ENCODE measurements around the gene EVA1A. TPM values are rescaled to one million over a fixed set of nuclear protein-coding genes. Genes with fewer than 3 reads are reported as not detected.
A peak's percentile ranks its signal among the peaks of the same experiment; 100 is the strongest.

EVA1A gene
- total and polyA plus RNA-seq, 2 experiments from 2014 or later: 126 to 145 TPM

- no peaks in the 10 kb centered on the region for H3K79me2 ChIP-seq (ENCODE audit: insufficient read depth)
- H3K9me2 ChIP-seq (ENCODE audit: insufficient read depth): no peaks in the 10 kb centered on the region
- TF ChIP-seq EZH2phosphoT487 (IDR thresholded peaks at IDR 0.05; ENCODE audit: insufficient read depth, low read depth) (no peak), EZH2 (IDR thresholded peaks at IDR 0.05; ENCODE audit: insufficient read depth, poor library complexity, severe bottlenecking) (no peak)
- no peak overlapping the region for H3K9ac ChIP-seq
- H3K27me3 ChIP-seq (replicated peaks; ENCODE audit: insufficient read depth): no peaks in the 10 kb centered on the region
- no peaks in the 10 kb centered on the region for H3K9me3 ChIP-seq (ENCODE audit: low read depth)
- peaks cover 60% of the 10 kb centered on the region for H3K4me1 ChIP-seq (ENCODE audit: insufficient read depth)
- H3K4me2 ChIP-seq (ENCODE audit: unreplicated experiment): peak overlapping the region; percentile 47
- 80 to 84% methylated on average over 3 of the region's 3 CpGs for WGBS, 2 experiments (ENCODE audit: low coverage in 1 of 2, low lambda C conversion rate in 2 of 2, missing lambda C conversion rate in 2 of 2)
- H3K36me3 ChIP-seq (ENCODE audit: low read depth): no peaks in the 10 kb centered on the region
- no peak overlapping the region for H2AFZ ChIP-seq
- in situ Hi-C loops (cut with MboI): no loop called here
- H3F3A ChIP-seq (ENCODE audit: insufficient read depth): peaks cover 60% of the 10 kb centered on the region
- peak overlapping the region; percentile 85 for H3K27ac ChIP-seq
- no peak overlapping the region for H3K4me3 ChIP-seq
- no peak for DNase-seq
- no peaks in the 10 kb centered on the region for H4K20me1 ChIP-seq (ENCODE audit: insufficient read depth)
These were observed 33.9 kb upstream of the EVA1A start for GRCh38 chr2:75594596-75594995.

GRCh38 chr2:75592888-75593287 lies 32.1 kb upstream of the EVA1A start:
- Histone ChIP-seq H3K27ac (peak overlapping the region; percentile 56), H3K27me3 (replicated peaks; ENCODE audit: insufficient read depth) (no peaks in the 10 kb centered on the region)
- 98 to 99% methylated on average over 5 of the region's 5 CpGs for WGBS, 2 experiments (ENCODE audit: low coverage in 1 of 2, low lambda C conversion rate in 2 of 2, missing lambda C conversion rate in 2 of 2)

GRCh38 chr2:75592030-75592429 lies 31.3 kb upstream of the EVA1A start:
- H2AFZ ChIP-seq: no peak overlapping the region
- no peaks in the 10 kb centered on the region for H4K20me1 ChIP-seq (ENCODE audit: insufficient read depth)
- no peak overlapping the region for H3K4me3 ChIP-seq
- peaks cover 83% of the 10 kb centered on the region for H3K4me1 ChIP-seq (ENCODE audit: insufficient read depth)
- TF ChIP-seq EZH2phosphoT487 (IDR thresholded peaks at IDR 0.05; ENCODE audit: insufficient read depth, low read depth) (no peak), EZH2 (IDR thresholded peaks at IDR 0.05; ENCODE audit: insufficient read depth, poor library complexity, severe bottlenecking) (no peak)
- 34 to 36% methylated on average over 4 of the region's 4 CpGs for WGBS, 2 experiments (ENCODE audit: low coverage in 1 of 2, low lambda C conversion rate in 2 of 2, missing lambda C conversion rate in 2 of 2)
- in situ Hi-C loops (cut with MboI): no loop called here
- no peaks in the 10 kb centered on the region for H3K36me3 ChIP-seq (ENCODE audit: low read depth)
- no peaks in the 10 kb centered on the region for H3K9me2 ChIP-seq (ENCODE audit: insufficient read depth)
- peak; percentile 91 for DNase-seq
- no peaks in the 10 kb centered on the region for H3K79me2 ChIP-seq (ENCODE audit: insufficient read depth)
- H3K9me3 ChIP-seq (ENCODE audit: low read depth): no peaks in the 10 kb centered on the region
- no peaks in the 10 kb centered on the region for H3K27me3 ChIP-seq (replicated peaks; ENCODE audit: insufficient read depth)
- peak overlapping the region; percentile 12 for H3K4me2 ChIP-seq (ENCODE audit: unreplicated experiment)
- H3K9ac ChIP-seq: peak overlapping the region; percentile 29
- H3K27ac ChIP-seq: peak overlapping the region; percentile 56
- peaks cover 84% of the 10 kb centered on the region for H3F3A ChIP-seq (ENCODE audit: insufficient read depth)

More at GRCh38 chr2:75592888-75593287, 32.1 kb upstream of the EVA1A start:
- no peak for DNase-seq
- Histone ChIP-seq H3K4me1 (ENCODE audit: insufficient read depth) (peaks cover 74% of the 10 kb centered on the region), H3K9me2 (ENCODE audit: insufficient read depth) (no peaks in the 10 kb centered on the region), H3K9me3 (ENCODE audit: low read depth) (no peaks in the 10 kb centered on the region), H2AFZ (no peak overlapping the region), H3K4me3 (no peak overlapping the region), H4K20me1 (ENCODE audit: insufficient read depth) (no peaks in the 10 kb centered on the region), H3K79me2 (ENCODE audit: insufficient read depth) (no peaks in the 10 kb centered on the region), H3K36me3 (ENCODE audit: low read depth) (no peaks in the 10 kb centered on the region), H3K9ac (no peak overlapping the region), H3K4me2 (ENCODE audit: unreplicated experiment) (no peak overlapping the region), H3F3A (ENCODE audit: insufficient read depth) (peaks cover 76% of the 10 kb centered on the region)
- no peak for TF ChIP-seq EZH2 (IDR thresholded peaks at IDR 0.05; ENCODE audit: insufficient read depth, poor library complexity, severe bottlenecking)
- TF ChIP-seq EZH2phosphoT487 (IDR thresholded peaks at IDR 0.05; ENCODE audit: insufficient read depth, low read depth): no peak
- in situ Hi-C loops (cut with MboI): no loop called here

- no peaks in the 10 kb centered on the region for H3K27me3 ChIP-seq (replicated peaks; ENCODE audit: insufficient read depth)
- H3K9me3 ChIP-seq (ENCODE audit: low read depth): no peaks in the 10 kb centered on the region
- TF ChIP-seq EZH2phosphoT487 (IDR thresholded peaks at IDR 0.05; ENCODE audit: insufficient read depth, low read depth): no peak
- no peak for TF ChIP-seq EZH2 (IDR thresholded peaks at IDR 0.05; ENCODE audit: insufficient read depth, poor library complexity, severe bottlenecking)
- H3K9me2 ChIP-seq (ENCODE audit: insufficient read depth): no peaks in the 10 kb centered on the region
- no peaks in the 10 kb centered on the region for H4K20me1 ChIP-seq (ENCODE audit: insufficient read depth)
- peak overlapping the region; percentile 69 for H3K4me2 ChIP-seq (ENCODE audit: unreplicated experiment)
- peaks cover 62% of the 10 kb centered on the region for H3K4me1 ChIP-seq (ENCODE audit: insufficient read depth)
- H3K4me3 ChIP-seq: no peak overlapping the region
- in situ Hi-C loops (cut with MboI): no loop called here
- H3F3A ChIP-seq (ENCODE audit: insufficient read depth): peaks cover 69% of the 10 kb centered on the region
- peak overlapping the region; percentile 85 for H3K27ac ChIP-seq
- 66 to 70% methylated on average over 4 of the region's 4 CpGs for WGBS, 2 experiments (ENCODE audit: low coverage in 1 of 2, low lambda C conversion rate in 2 of 2, missing lambda C conversion rate in 2 of 2)
- no peak overlapping the region for H2AFZ ChIP-seq
- H3K79me2 ChIP-seq (ENCODE audit: insufficient read depth): no peaks in the 10 kb centered on the region
- peak; percentile 39 for DNase-seq
- H3K9ac ChIP-seq: no peak overlapping the region
- no peaks in the 10 kb centered on the region for H3K36me3 ChIP-seq (ENCODE audit: low read depth)
These were observed 28.8 kb upstream of the EVA1A start for GRCh38 chr2:75589391-75590105.

All from GM23248 (cell line).